IMR-90 (cell line): ENCODE data around the gene NKPD1. TPM values are rescaled to one million over a fixed set of nuclear protein-coding genes. Genes with fewer than 3 reads are reported as not detected.

ENCODE experiments used
- ATAC-seq: fragments of 200-7000 bp; cut with Tn5 transposase; 2 replicates; pipeline ENCODE4 v1.9.1; 2020; ENCODE audit warnings: low read depth, mild to moderate bottlenecking, moderate library complexity
- BruUV-seq: library from RNA; stranded (reverse); fragments of 400-500 nt; replicated peaks from 2 replicates; lab custom pipeline; 2021; lab: Mats Ljungman, UMichigan
- CTCF ChIA-PET: fragments of 300-600 bp; formaldehyde crosslinking; extraction: SDS; loops from one replicate; lab custom pipeline; 2021; ENCODE audit warnings: antibody characterized with exemption; lab: Yijun Ruan, JAX
- POLR2A ChIA-PET: fragments of 300-600 bp; sonication (Branson Sonifier 250); formaldehyde crosslinking; loops from one replicate; lab custom pipeline; 2022; ENCODE audit warnings: antibody characterized with exemption; ENCODE audit not compliant: unreplicated experiment; lab: Charles Lee
- DNase-seq: peaks from one replicate; pipeline ENCODE4 v3.0.0; 2013
- H2AFZ ChIP-seq: replicated peaks from 2 replicates; pipeline ENCODE3; 2013; ENCODE audit warnings: low read length, mild to moderate bottlenecking; ENCODE audit not compliant: poor library complexity
- H2AK5ac ChIP-seq: 2 replicates; pipeline ENCODE4 v1.6.1; 2013; ENCODE audit warnings: low read depth, low read length, inconsistent platforms
- H2AK9ac ChIP-seq: replicated peaks from 2 replicates; pipeline ENCODE3; 2013; ENCODE audit warnings: mild to moderate bottlenecking, low read depth, low read length, moderate library complexity; ENCODE audit not compliant: poor library complexity
- H2BK120ac ChIP-seq: 2 replicates; pipeline ENCODE4 v1.6.1; 2013; ENCODE audit warnings: low read depth, low read length, inconsistent platforms
- H2BK15ac ChIP-seq: 3 replicates; pipeline ENCODE4 v1.6.1; 2013; ENCODE audit warnings: low read depth, low read length, inconsistent platforms
- H2BK20ac ChIP-seq: 2 replicates; pipeline ENCODE4 v1.6.1; 2013; ENCODE audit warnings: low read depth, mild to moderate bottlenecking, inconsistent platforms, low read length, moderate library complexity
- H2BK5ac ChIP-seq: 2 replicates; pipeline ENCODE4 v1.6.1; 2013; ENCODE audit warnings: mild to moderate bottlenecking, low read depth, low read length, inconsistent platforms; ENCODE audit not compliant: poor library complexity, severe bottlenecking
- H3K14ac ChIP-seq: replicated peaks from 2 replicates; pipeline ENCODE4 v1.6.1; 2013; ENCODE audit warnings: low read depth, low read length, inconsistent platforms
- H3K18ac ChIP-seq: 2 replicates; pipeline ENCODE4 v1.6.1; 2013; ENCODE audit warnings: low read depth, low read length, control low read depth
- H3K23ac ChIP-seq: 2 replicates; pipeline ENCODE4 v1.6.1; 2013; ENCODE audit warnings: low read depth, low read length, inconsistent platforms
- H3K27ac ChIP-seq: 2 replicates; pipeline ENCODE4 v1.5.1; 2013; ENCODE audit warnings: mild to moderate bottlenecking, control low read depth, low read length; ENCODE audit not compliant: insufficient read depth
- H3K27me3 ChIP-seq: 2 replicates; pipeline ENCODE4 v1.6.1; 2013; ENCODE audit warnings: low read length; ENCODE audit not compliant: control insufficient read depth, insufficient read depth
- H3K36me3 ChIP-seq: 2 replicates; pipeline ENCODE4 v1.6.1; 2013; ENCODE audit warnings: low read length, mixed read lengths; ENCODE audit not compliant: control insufficient read depth, insufficient read depth
- H3K4ac ChIP-seq: 2 replicates; pipeline ENCODE4 v1.6.1; 2013; ENCODE audit warnings: low read depth, low read length, inconsistent platforms
- H3K4me1 ChIP-seq: 2 replicates; pipeline ENCODE4 v1.6.1; 2013; ENCODE audit warnings: low read length, mixed read lengths; ENCODE audit not compliant: control insufficient read depth, insufficient read depth
- H3K4me2 ChIP-seq: 2 replicates; pipeline ENCODE4 v1.6.1; 2013; ENCODE audit warnings: low read depth, mild to moderate bottlenecking, control low read depth, low read length, moderate library complexity
- H3K4me3 ChIP-seq: 2 replicates; pipeline ENCODE4 v1.5.1; 2013; ENCODE audit warnings: low read depth, mild to moderate bottlenecking, control low read depth, low read length, moderate library complexity; ENCODE audit not compliant: insufficient read depth
- H3K56ac ChIP-seq: 2 replicates; pipeline ENCODE4 v1.6.1; 2013; ENCODE audit warnings: low read length, inconsistent platforms; ENCODE audit not compliant: insufficient read depth; ENCODE audit errors: extremely low read depth
- H3K79me1 ChIP-seq, 2 experiments: 2 replicates each; pipeline ENCODE4 v1.6.1; 2013; ENCODE audit warnings: low read length in 2 of 2, inconsistent platforms in 1 of 2, low read depth in 1 of 2
- H3K9ac ChIP-seq: 2 replicates; pipeline ENCODE4 v1.6.1; 2013; ENCODE audit warnings: low read depth, low read length, control low read depth
- H3K9me1 ChIP-seq: 2 replicates; pipeline ENCODE4 v1.6.1; 2013; ENCODE audit warnings: low read length, inconsistent platforms; ENCODE audit not compliant: insufficient read depth
- H3K9me3 ChIP-seq: 2 replicates; pipeline ENCODE4 v1.6.1; 2013; ENCODE audit warnings: low read length; ENCODE audit not compliant: control insufficient read depth, insufficient read depth
- H4K20me1 ChIP-seq: 2 replicates; pipeline ENCODE4 v1.6.1; 2013; ENCODE audit warnings: low read length, inconsistent platforms; ENCODE audit not compliant: insufficient read depth
- H4K5ac ChIP-seq: 2 replicates; pipeline ENCODE4 v1.6.1; 2013; ENCODE audit warnings: mild to moderate bottlenecking, low read depth, low read length, control low read depth
- H4K8ac ChIP-seq, 2 experiments: 2 replicates each; pipeline ENCODE4 v1.6.1; 2013; ENCODE audit warnings: low read depth in 2 of 2, low read length in 2 of 2, control low read depth in 1 of 2, inconsistent platforms in 1 of 2
- H4K91ac ChIP-seq: 2 replicates; pipeline ENCODE4 v1.6.1; 2013; ENCODE audit warnings: low read depth, low read length, inconsistent platforms; ENCODE audit not compliant: insufficient read depth
- BHLHE40 ChIP-seq: fragments of 150-350 bp; IDR thresholded peaks from 2 replicates; pipeline ENCODE4 v1.6.1; 2016; ENCODE audit warnings: mild to moderate bottlenecking, low read depth, low read length
- CTCF ChIP-seq: conservative IDR thresholded peaks from 2 replicates; pipeline ENCODE4 v1.5.1; 2012; ENCODE audit warnings: mild to moderate bottlenecking, low read depth, low read length, improper control_type of control experiment
- ELK1 ChIP-seq: fragments of 150-350 bp; IDR thresholded peaks from 2 replicates; pipeline ENCODE4 v1.6.1; 2016; ENCODE audit warnings: low read depth, mild to moderate bottlenecking, low read length, moderate library complexity, borderline replicate concordance
- FOS ChIP-seq: fragments of 150-350 bp; IDR thresholded peaks from 2 replicates; pipeline ENCODE4 v1.6.1; 2016; ENCODE audit warnings: low read depth, low read length
- MAFK ChIP-seq: IDR thresholded peaks from 2 replicates; pipeline ENCODE4 v1.6.1; 2012; ENCODE audit warnings: low read depth, low read length, improper control_type of control experiment
- MAZ ChIP-seq: IDR thresholded peaks from 2 replicates; pipeline ENCODE4 v1.6.1; 2012; ENCODE audit warnings: low read depth, mild to moderate bottlenecking, low read length, improper control_type of control experiment, moderate library complexity, borderline replicate concordance
- MXI1 ChIP-seq: IDR thresholded peaks from 2 replicates; pipeline ENCODE4 v1.6.1; 2012; ENCODE audit warnings: low read depth, mild to moderate bottlenecking, low read length, moderate library complexity, borderline replicate concordance
- RAD21 ChIP-seq: IDR thresholded peaks from 2 replicates; pipeline ENCODE4 v1.6.1; 2012; ENCODE audit warnings: low read length, improper control_type of control experiment
- RCOR1 ChIP-seq: IDR thresholded peaks from 2 replicates; pipeline ENCODE4 v1.6.1; 2012; ENCODE audit warnings: mild to moderate bottlenecking, low read length, improper control_type of control experiment; ENCODE audit not compliant: insufficient replicate concordance
- RFX5 ChIP-seq: IDR thresholded peaks from 2 replicates; pipeline ENCODE4 v1.8.0; 2012; ENCODE audit warnings: low read depth, mild to moderate bottlenecking, low read length, moderate library complexity
- USF2 ChIP-seq: fragments of 150-350 bp; IDR thresholded peaks from 2 replicates; pipeline ENCODE4 v1.6.1; 2017; ENCODE audit warnings: mild to moderate bottlenecking, antibody characterized with exemption, low read length, low read depth
- WGBS, 2 experiments: methylation state at CpG; one replicate each; pipeline versions ENCODE4 v1.1.5 to v1.1.7; 2013; ENCODE audit warnings: missing lambda C conversion rate in 2 of 2; ENCODE audit not compliant: insufficient read length in 1 of 2; ENCODE audit errors: extremely low coverage in 2 of 2; 5-methylcytosine and 5-hydroxymethylcytosine counted together
- dilution Hi-C: fragments of 300-500 bp; cut with HindIII; formaldehyde crosslinking; loops from one replicate; pipeline ENCODE4 v1.14.3; 2018; ENCODE audit warnings: low sequenced_read_pairs; ENCODE audit not compliant: unreplicated experiment
- in situ Hi-C: fragments of 300-500 bp; cut with MboI; formaldehyde crosslinking; loops from 3 replicates; pipeline ENCODE4 v1.14.3; 2019; ENCODE audit warnings: low sequenced_read_pairs, inconsistent platforms, mixed read lengths
- intact Hi-C: fragments of 100-400 bp; cut with micrococcal nuclease; formaldehyde crosslinking; loops from 2 replicates; pipeline ENCODE4 v1.10.0; 2022
- polyA plus RNA-seq, 3 experiments: library from polyadenylated mRNA; depleted of rRNA; stranded (reverse); fragments of >200 nt; gene quantifications; 2 replicates each; pipeline ENCODE4 v1.2.3, GENCODE V29; 2012; ENCODE audit warnings: low replicate concordance in 1 of 3
- total RNA-seq: library from RNA; depleted of rRNA; stranded (reverse); fragments of >200 nt; gene quantifications from 2 replicates; pipeline ENCODE4 v1.2.3, GENCODE V29; 2012

The NKPD1 gene
- total and polyA plus RNA-seq, 2 of the 4 experiments (the other 2 are of a cell fraction): under 0.01 to 0.09 TPM

- TF ChIP-seq MXI1 (no peak), RAD21 (no peak)
Observed at GRCh38 chr19:45146251-45146650, 14.5 kb downstream of the NKPD1 start (continued).

GRCh38 chr19:45145270-45146189, 15.3 kb downstream of the NKPD1 start:
- Histone ChIP-seq H2BK20ac (no peak overlapping the region), H2AK9ac (no peak overlapping the region), H2AK5ac (no peak overlapping the region), H4K91ac (no peak overlapping the region), H2BK15ac (no peak overlapping the region), H2AFZ (no peak overlapping the region), H3K18ac (no peak overlapping the region), H3K9ac (no peak overlapping the region), H4K20me1 (no peaks in the 10 kb centered on the region; the same call in 1 of the 2 replicates), H2BK5ac (no peak overlapping the region), H2BK120ac (no peak overlapping the region), H3K36me3 (peaks cover 45% of the 10 kb centered on the region), H3K27me3 (no peaks in the 10 kb centered on the region), H4K8ac (no peak overlapping the region), H3K4me1 (no peaks in the 10 kb centered on the region), H3K56ac (no peak overlapping the region), H3K23ac (no peak overlapping the region), H3K14ac (no peak overlapping the region), H3K9me1 (no peaks in the 10 kb centered on the region), H4K5ac (no peak overlapping the region), H3K9me3 (no peaks in the 10 kb centered on the region), H3K4me3 (no peak overlapping the region), H3K4me2 (no peak overlapping the region), H3K79me1 (peaks cover 0 to 4% of the 10 kb centered on the region in 2 experiments; a peak in 1 of 4 replicates), H3K27ac (no peak overlapping the region), H3K4ac (no peak overlapping the region)
- POLR2A ChIA-PET: no interaction called here
- ATAC-seq: no peak
- no peak for DNase-seq
- no peak for TF ChIP-seq FOS
- TF ChIP-seq USF2: no peak
- TF ChIP-seq CTCF: no peak
- no peak for TF ChIP-seq MAFK
- TF ChIP-seq RFX5: no peak
- TF ChIP-seq ELK1: no peak
- TF ChIP-seq RAD21: no peak
- TF ChIP-seq BHLHE40: no peak
- TF ChIP-seq RCOR1: no peak
- TF ChIP-seq MAZ: no peak
- TF ChIP-seq MXI1: no peak
- CTCF ChIA-PET: interaction anchor here (1.6 kb wide), 1 partner anchor 33 kb away, joined by 4 read pairs; the partner anchor contains the start of gene BLOC1S3
- no TSS peak for BruUV-seq
- intact Hi-C loops: no loop called here
- in situ Hi-C loops: no loop called here
- 96% methylated on average over 18 of the region's 54 CpGs; no CpG with 5 or more reads in 1 of the 2 experiments for WGBS, 2 experiments
- dilution Hi-C loops: no loop called here
